ENCODE data around the gene KCTD3.

The KCTD3 gene

DNA sequence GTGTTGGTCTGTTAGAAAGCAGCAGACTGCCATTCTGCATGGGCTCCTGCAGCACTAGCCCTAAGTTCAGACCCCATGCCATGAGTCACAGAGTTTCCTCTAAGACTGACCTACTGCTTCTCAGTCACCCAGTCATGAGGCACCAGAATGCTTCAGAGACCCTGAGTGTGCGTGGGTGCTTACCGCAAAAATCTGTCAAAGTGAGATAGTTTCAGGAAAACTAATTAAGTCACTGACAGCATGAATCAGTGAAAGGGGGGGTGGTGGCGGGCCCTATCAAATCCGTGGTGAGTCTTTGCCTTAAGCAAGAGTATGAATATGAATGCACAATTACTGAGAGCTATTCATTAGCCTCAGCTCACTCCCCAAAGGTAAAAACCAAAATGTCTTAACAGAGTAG lies 98.1 kb downstream of the KCTD3 start:
- DNase-seq: no peak

DNA sequence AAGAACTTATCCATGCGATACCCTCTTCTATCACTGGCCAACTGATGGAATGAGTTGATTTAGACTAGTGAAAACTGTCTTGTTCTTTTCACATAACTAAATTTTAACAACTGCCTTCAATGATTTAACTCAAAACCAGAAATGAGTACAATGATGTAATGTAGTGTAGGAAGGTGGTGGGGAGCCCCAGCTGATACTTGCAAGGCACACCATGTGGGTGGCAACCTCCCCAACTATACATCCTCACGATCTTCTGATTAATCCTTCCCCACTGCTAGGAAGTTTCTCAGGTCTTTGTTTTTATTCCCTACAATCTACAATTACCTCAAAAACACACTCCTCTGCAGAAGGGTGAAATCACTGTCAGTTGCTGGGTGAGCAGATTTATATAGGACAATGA lies 100.7 kb downstream of the KCTD3 start:
- no peak for DNase-seq

DNA sequence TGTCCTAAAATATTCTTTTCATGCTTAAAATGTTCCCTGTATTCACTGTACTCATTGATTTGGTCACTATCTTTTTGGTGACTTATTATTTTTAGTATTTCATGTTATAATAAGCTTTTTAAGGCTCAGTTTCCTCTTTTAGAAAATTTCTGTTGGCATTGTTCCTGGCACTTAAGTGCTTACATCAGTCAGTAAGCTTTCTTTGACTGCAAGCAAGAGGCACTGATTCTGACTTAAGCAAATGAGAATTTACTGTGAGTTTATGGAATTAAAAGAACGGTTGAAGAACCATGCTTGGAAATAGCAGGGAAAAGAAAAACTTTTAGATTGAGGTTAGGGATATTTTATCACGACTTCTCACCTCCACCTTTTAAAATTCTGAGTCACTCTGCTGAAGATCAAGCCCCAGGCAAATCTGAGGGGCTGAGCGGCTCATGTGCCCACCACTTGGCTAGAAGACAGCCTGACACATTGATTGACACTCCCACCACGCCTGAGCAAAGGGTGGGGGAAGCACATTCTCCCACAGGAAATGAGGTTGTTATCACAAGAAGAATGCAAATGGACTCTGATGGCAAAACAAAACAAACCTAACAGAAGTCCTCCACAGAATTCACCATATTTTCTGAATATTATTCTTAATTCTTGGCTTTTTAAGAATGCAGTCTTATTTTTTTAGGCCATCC lies 102.8 kb downstream of the KCTD3 start:
- DNase-seq: no peak

Data from CD4-positive, alpha-beta T cell treated with Interleukin-17A for 4 hours (primary cell).